DOHH2 (cell line): ENCODE data around the gene DNAAF9.

Experiments used
- H3F3A ChIP-seq: fragments of 200-600 bp; sonication (generic), shearing (Covaris generic); 2 replicates; pipeline ENCODE4 v1.6.0; 2016; ENCODE audit warnings: antibody characterized with exemption, mild to moderate bottlenecking; ENCODE audit not compliant: control insufficient read depth, insufficient read depth
- H3K27ac ChIP-seq: fragments of 200-600 bp; sonication (generic); 2 replicates; pipeline ENCODE4 v1.5.1; 2014; ENCODE audit warnings: low read depth, mild to moderate bottlenecking, low read length, moderate library complexity
- H3K27me3 ChIP-seq: fragments of 200-600 bp; sonication (generic); 2 replicates; pipeline ENCODE4 v1.6.1; 2014; ENCODE audit warnings: mild to moderate bottlenecking, low read length, mixed read lengths; ENCODE audit not compliant: control insufficient read depth
- H3K36me3 ChIP-seq: fragments of 200-600 bp; sonication (generic); 2 replicates; pipeline ENCODE4 v1.6.1; 2014; ENCODE audit warnings: mild to moderate bottlenecking, low read length, moderate library complexity, mixed read lengths; ENCODE audit not compliant: control insufficient read depth
- H3K4me1 ChIP-seq: fragments of 200-600 bp; sonication (generic); 2 replicates; pipeline ENCODE4 v1.6.1; 2014; ENCODE audit warnings: mild to moderate bottlenecking, low read length, mixed read lengths; ENCODE audit not compliant: control insufficient read depth
- H3K4me2 ChIP-seq: fragments of 200-600 bp; sonication (generic); 2 replicates; pipeline ENCODE4 v1.6.0; 2014; ENCODE audit warnings: mild to moderate bottlenecking, low read length, moderate library complexity
- H3K4me3 ChIP-seq: fragments of 200-600 bp; sonication (generic); 2 replicates; pipeline ENCODE4 v1.5.1; 2014; ENCODE audit warnings: mild to moderate bottlenecking, low read length, mixed read lengths
- H3K79me2 ChIP-seq: fragments of 200-600 bp; sonication (generic); 2 replicates; pipeline ENCODE4 v1.6.1; 2014; ENCODE audit warnings: mild to moderate bottlenecking, low read length, mixed read lengths; ENCODE audit not compliant: control insufficient read depth
- H3K9me2 ChIP-seq: fragments of 200-600 bp; sonication (generic); replicated peaks from 2 replicates; pipeline ENCODE4 v1.6.1; 2014; ENCODE audit warnings: mild to moderate bottlenecking, low read length, mixed read lengths; ENCODE audit not compliant: control insufficient read depth
- H3K9me3 ChIP-seq: fragments of 200-600 bp; sonication (generic); 2 replicates; pipeline ENCODE4 v1.6.1; 2014; ENCODE audit warnings: antibody characterized with exemption, low read length, mixed read lengths; ENCODE audit not compliant: control insufficient read depth, insufficient read depth
- H4K20me1 ChIP-seq: fragments of 200-600 bp; sonication (generic); 2 replicates; pipeline ENCODE4 v1.6.0; 2014; ENCODE audit warnings: low read depth, mild to moderate bottlenecking, antibody characterized with exemption, low read length, moderate library complexity; ENCODE audit not compliant: control insufficient read depth, insufficient read depth
- EZH2phosphoT487 ChIP-seq: fragments of 200-600 bp; sonication (generic); IDR thresholded peaks from 2 replicates; pipeline ENCODE4 v1.6.1; 2017; ENCODE audit warnings: borderline replicate concordance, mild to moderate bottlenecking, antibody characterized with exemption, low read length, moderate library complexity, mixed read lengths
- TF ChIP-seq, protein P1 (sequence below): fragments of 200-600 bp; sonication (generic); IDR thresholded peaks from one replicate; pipeline ENCODE4 v1.5.1; 2014; ENCODE audit warnings: antibody characterized with exemption, mild to moderate bottlenecking, low read depth, low read length; ENCODE audit not compliant: poor library complexity, severe bottlenecking

The DNAAF9 gene

DNA sequence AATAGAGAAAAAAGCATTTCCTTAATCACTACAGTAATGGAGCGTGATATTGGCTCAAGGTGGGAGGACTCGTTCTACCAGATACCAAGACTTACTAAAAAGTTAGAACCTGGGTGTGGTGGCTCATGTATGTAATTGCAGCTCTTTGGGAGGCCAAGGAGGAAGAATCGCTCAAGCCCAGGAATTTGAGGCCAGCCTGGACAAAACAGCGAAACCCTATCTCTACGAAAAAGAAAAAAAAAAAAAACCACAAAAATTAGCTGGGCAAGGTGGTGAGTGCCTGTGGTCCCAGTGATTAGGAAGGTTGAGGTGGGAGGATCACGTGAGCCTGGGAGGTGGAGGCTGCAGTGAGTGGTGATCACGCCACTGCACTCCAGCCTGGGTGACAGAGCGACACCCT lies 39.3 kb upstream of the DNAAF9 start:
- Histone ChIP-seq H3F3A (no peaks in the 10 kb centered on the region), H3K4me2 (no peak overlapping the region), H4K20me1 (no peaks in the 10 kb centered on the region), H3K27me3 (peaks cover 11% of the 10 kb centered on the region), H3K4me1 (no peaks in the 10 kb centered on the region), H3K27ac (no peak overlapping the region), H3K36me3 (no peaks in the 10 kb centered on the region), H3K9me3 (no peaks in the 10 kb centered on the region), H3K9me2 (no peaks in the 10 kb centered on the region), H3K4me3 (no peak overlapping the region), H3K79me2 (no peaks in the 10 kb centered on the region)
- TF ChIP-seq EZH2phosphoT487: no peak
- TF ChIP-seq, protein P1, sequence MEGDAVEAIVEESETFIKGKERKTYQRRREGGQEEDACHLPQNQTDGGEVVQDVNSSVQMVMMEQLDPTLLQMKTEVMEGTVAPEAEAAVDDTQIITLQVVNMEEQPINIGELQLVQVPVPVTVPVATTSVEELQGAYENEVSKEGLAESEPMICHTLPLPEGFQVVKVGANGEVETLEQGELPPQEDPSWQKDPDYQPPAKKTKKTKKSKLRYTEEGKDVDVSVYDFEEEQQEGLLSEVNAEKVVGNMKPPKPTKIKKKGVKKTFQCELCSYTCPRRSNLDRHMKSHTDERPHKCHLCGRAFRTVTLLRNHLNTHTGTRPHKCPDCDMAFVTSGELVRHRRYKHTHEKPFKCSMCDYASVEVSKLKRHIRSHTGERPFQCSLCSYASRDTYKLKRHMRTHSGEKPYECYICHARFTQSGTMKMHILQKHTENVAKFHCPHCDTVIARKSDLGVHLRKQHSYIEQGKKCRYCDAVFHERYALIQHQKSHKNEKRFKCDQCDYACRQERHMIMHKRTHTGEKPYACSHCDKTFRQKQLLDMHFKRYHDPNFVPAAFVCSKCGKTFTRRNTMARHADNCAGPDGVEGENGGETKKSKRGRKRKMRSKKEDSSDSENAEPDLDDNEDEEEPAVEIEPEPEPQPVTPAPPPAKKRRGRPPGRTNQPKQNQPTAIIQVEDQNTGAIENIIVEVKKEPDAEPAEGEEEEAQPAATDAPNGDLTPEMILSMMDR: no peak

DNA sequence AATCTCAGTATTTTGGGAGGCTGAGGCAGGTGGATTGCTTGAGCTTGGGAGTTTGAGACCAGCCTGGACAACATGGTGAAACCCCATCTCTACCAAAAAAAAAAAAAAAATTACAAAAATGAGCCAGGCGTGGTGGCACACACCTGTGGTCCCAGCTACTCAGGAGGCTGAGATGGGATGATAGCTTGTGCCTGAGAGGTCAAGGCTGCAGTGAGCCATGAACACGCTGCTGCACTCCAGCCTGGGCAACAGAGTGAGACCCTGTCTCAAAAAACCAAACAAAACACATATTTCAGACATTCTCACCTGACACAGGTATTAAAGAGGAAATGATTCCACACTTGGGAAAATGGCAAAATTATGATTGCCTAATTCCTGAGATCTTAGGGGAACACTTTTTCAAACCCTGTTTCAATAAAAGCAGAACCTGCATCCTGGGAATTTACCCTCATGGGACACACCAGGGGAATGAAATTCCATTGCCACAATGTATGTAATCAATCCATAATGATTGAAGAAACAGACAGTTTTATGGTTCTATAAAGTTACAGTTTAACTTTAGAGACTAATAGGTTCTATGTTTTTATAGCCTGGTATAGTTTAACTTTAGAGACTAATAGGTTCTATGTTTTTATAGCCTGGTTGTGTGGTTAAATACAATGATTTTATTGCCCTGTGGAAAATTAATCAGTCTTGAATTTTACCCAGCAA lies 29.6 kb upstream of the DNAAF9 start:
- Histone ChIP-seq H3K4me1 (no peaks in the 10 kb centered on the region), H3F3A (no peaks in the 10 kb centered on the region), H3K9me2 (no peaks in the 10 kb centered on the region), H3K27me3 (peaks cover 7% of the 10 kb centered on the region; the same call in 1 of the 2 replicates), H3K4me3 (no peak overlapping the region), H4K20me1 (no peaks in the 10 kb centered on the region), H3K79me2 (no peaks in the 10 kb centered on the region), H3K9me3 (no peaks in the 10 kb centered on the region), H3K36me3 (no peaks in the 10 kb centered on the region), H3K4me2 (no peak overlapping the region), H3K27ac (no peak overlapping the region)
- TF ChIP-seq, protein P1: no peak
- no peak for TF ChIP-seq EZH2phosphoT487

DNA sequence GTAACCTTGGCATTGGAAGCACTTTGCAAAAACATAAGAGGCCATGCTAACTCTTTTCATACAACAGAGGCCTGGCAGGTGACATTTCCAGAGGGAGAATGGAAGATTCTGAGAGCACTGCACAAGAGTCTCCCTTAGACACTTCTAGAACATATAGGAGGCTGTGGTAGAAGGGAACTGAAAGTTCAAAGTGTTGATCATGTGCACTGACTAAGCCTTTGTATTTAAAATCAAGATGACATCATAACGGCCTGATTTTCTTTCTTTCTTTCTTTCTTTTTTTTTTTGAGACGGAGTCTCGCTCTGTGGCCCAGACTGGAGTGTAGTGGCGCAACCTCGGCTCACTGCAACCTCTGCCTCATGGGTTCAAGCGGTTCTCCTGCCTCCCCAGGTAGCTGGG lies 26.8 kb upstream of the DNAAF9 start:
- Histone ChIP-seq H3K9me3 (no peaks in the 10 kb centered on the region), H3K27ac (no peak overlapping the region), H3F3A (no peaks in the 10 kb centered on the region), H4K20me1 (0 out of 2 replicates have a peak, but pooled peaks cover 2% of the 10 kb centered on the region), H3K27me3 (peaks cover 14% of the 10 kb centered on the region), H3K4me3 (no peak overlapping the region), H3K9me2 (no peaks in the 10 kb centered on the region), H3K79me2 (no peaks in the 10 kb centered on the region), H3K36me3 (no peaks in the 10 kb centered on the region), H3K4me2 (no peak overlapping the region), H3K4me1 (peaks cover 5% of the 10 kb centered on the region; the same call in 1 of the 2 replicates)
- TF ChIP-seq EZH2phosphoT487: no peak
- TF ChIP-seq, protein P1: no peak
